ENCODE data around the gene GMDS. TPM values are rescaled to one million over a fixed set of nuclear protein-coding genes. Genes with fewer than 3 reads are reported as not detected.

Gene GMDS
- total RNA-seq, 1 donor from 2014 or later: 19.9 TPM

GRCh38 chr6:1836690-1837089 lies 408.7 kb downstream of the GMDS start:
- H3K9me3 ChIP-seq: no peaks in the 10 kb centered on the region
- no peak for DNase-seq (ENCODE audit: low spot score in 2 of 2)
- H3K27me3 ChIP-seq: no peaks in the 10 kb centered on the region
- intact Hi-C loops (cut with DNase I): no loop called here
- H3K36me3 ChIP-seq: no peaks in the 10 kb centered on the region
- no peak overlapping the region for H3K4me3 ChIP-seq
- no peak for TF ChIP-seq CTCF (IDR thresholded peaks at IDR 0.05)
- H3K27ac ChIP-seq: no peak overlapping the region
- H3K4me1 ChIP-seq: peaks cover 0 to 42% of the 10 kb centered on the region in 2 donors

GRCh38 chr6:1834646-1835516 lies 410.5 kb downstream of the GMDS start:
- no peak overlapping the region for H3K4me3 ChIP-seq
- TF ChIP-seq CTCF (IDR thresholded peaks at IDR 0.05): no peak
- intact Hi-C loops (cut with DNase I): no loop called here
- no peaks in the 10 kb centered on the region for H3K27me3 ChIP-seq
- H3K4me1 ChIP-seq: peaks cover 0 to 28% of the 10 kb centered on the region in 2 donors
- DNase-seq (ENCODE audit: low spot score in 2 of 2): no peak
- H3K9me3 ChIP-seq: no peaks in the 10 kb centered on the region
- no peak overlapping the region for H3K27ac ChIP-seq
- H3K36me3 ChIP-seq: no peaks in the 10 kb centered on the region

- no peak overlapping the region for H3K4me3 ChIP-seq
- no peak overlapping the region for H3K27ac ChIP-seq
- no peaks in the 10 kb centered on the region for H3K9me3 ChIP-seq
- H3K4me1 ChIP-seq: peaks cover 0 to 26% of the 10 kb centered on the region in 2 donors
- DNase-seq (ENCODE audit: low spot score in 2 of 2): no peak
- TF ChIP-seq CTCF (IDR thresholded peaks at IDR 0.05): no peak
- H3K36me3 ChIP-seq: no peaks in the 10 kb centered on the region
- intact Hi-C loops (cut with DNase I): no loop called here
- H3K27me3 ChIP-seq: no peaks in the 10 kb centered on the region
Observed at GRCh38 chr6:1834207-1834606, 411.2 kb downstream of the GMDS start.

GRCh38 chr6:1832844-1833787 lies 412.3 kb downstream of the GMDS start:
- Histone ChIP-seq H3K27ac (peak overlapping the region; percentile 6 to 49), H3K4me3 (peak overlapping the region; percentile 0 to 45), H3K9me3 (peaks cover 7 to 8% of the 10 kb centered on the region in 2 donors), H3K27me3 (no peaks in the 10 kb centered on the region), H3K4me1 (peaks cover 0 to 15% of the 10 kb centered on the region in 2 donors), H3K36me3 (no peaks in the 10 kb centered on the region)
- DNase-seq (ENCODE audit: low spot score in 2 of 2): peak in 1 of 2 donors; percentile 75
- no peak for TF ChIP-seq CTCF (IDR thresholded peaks at IDR 0.05)
- intact Hi-C loops (cut with DNase I): no loop called here

GRCh38 chr6:1832358-1832757 lies 413.0 kb downstream of the GMDS start:
- Histone ChIP-seq H3K4me3 (peak overlapping the region; percentile 0 to 45), H3K27ac (peak overlapping the region; percentile 6 to 49), H3K27me3 (no peaks in the 10 kb centered on the region), H3K9me3 (peaks cover 13 to 16% of the 10 kb centered on the region in 2 donors), H3K4me1 (peaks cover 0 to 9% of the 10 kb centered on the region in 2 donors), H3K36me3 (no peaks in the 10 kb centered on the region)
- intact Hi-C loops (cut with DNase I): no loop called here
- no peak for TF ChIP-seq CTCF (IDR thresholded peaks at IDR 0.05)
- DNase-seq (ENCODE audit: low spot score in 2 of 2): no peak
